Esophagus squamous epithelium (tissue), 4 donors: Measurements from ENCODE around the gene AP4M1.

Experiments
- POLR2A ChIP-seq, 4 donors: fragments of 450-650 bp; IDR thresholded peaks; one replicate each; pipeline ENCODE4 v1.6.1; 2017; ENCODE audit warnings: antibody characterized with exemption in 4 of 4, mild to moderate bottlenecking in 4 of 4, moderate library complexity in 3 of 4
- TF ChIP-seq, protein P1 (sequence below), 6 experiments: fragments of 450-650 bp in 4 of 6; fragments of 200-600 bp in 2 of 6; sonication (generic) in 2 of 6; IDR thresholded peaks; one replicate each; pipeline ENCODE4 v1.5.1; 2016 to 2019; ENCODE audit warnings: antibody characterized with exemption in 6 of 6, mild to moderate bottlenecking in 4 of 6, moderate library complexity in 4 of 6

- TF ChIP-seq POLR2A (IDR thresholded peaks at IDR 0.05) = no peak
- TF ChIP-seq, protein P1, sequence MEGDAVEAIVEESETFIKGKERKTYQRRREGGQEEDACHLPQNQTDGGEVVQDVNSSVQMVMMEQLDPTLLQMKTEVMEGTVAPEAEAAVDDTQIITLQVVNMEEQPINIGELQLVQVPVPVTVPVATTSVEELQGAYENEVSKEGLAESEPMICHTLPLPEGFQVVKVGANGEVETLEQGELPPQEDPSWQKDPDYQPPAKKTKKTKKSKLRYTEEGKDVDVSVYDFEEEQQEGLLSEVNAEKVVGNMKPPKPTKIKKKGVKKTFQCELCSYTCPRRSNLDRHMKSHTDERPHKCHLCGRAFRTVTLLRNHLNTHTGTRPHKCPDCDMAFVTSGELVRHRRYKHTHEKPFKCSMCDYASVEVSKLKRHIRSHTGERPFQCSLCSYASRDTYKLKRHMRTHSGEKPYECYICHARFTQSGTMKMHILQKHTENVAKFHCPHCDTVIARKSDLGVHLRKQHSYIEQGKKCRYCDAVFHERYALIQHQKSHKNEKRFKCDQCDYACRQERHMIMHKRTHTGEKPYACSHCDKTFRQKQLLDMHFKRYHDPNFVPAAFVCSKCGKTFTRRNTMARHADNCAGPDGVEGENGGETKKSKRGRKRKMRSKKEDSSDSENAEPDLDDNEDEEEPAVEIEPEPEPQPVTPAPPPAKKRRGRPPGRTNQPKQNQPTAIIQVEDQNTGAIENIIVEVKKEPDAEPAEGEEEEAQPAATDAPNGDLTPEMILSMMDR (IDR thresholded peaks at IDR 0.05) = no peak
Measured at GRCh38 chr7:100090527-100091410, 10.7 kb upstream of the AP4M1 start.
